Loucy (cell line): Measurements from ENCODE around the gene SPRR2G.

Source experiments
- H2AFZ ChIP-seq: fragments of 200-600 bp; sonication (generic); 2 replicates; pipeline ENCODE4 v1.6.0; 2016; ENCODE audit warnings: antibody characterized with exemption, mild to moderate bottlenecking, low read length, moderate library complexity
- H3F3A ChIP-seq: fragments of 200-600 bp; 2 replicates; pipeline ENCODE4 v1.6.0; 2016; ENCODE audit warnings: antibody characterized with exemption, low read depth, mild to moderate bottlenecking
- H3K27me3 ChIP-seq: fragments of 200-600 bp; sonication (generic); 2 replicates; pipeline ENCODE4 v1.6.1; 2014; ENCODE audit warnings: low read length, mild to moderate bottlenecking; ENCODE audit not compliant: insufficient read depth, poor library complexity, severe bottlenecking
- H3K36me3 ChIP-seq: fragments of 200-600 bp; sonication (generic); 2 replicates; pipeline ENCODE4 v1.6.1; 2016; ENCODE audit warnings: low read length; ENCODE audit not compliant: insufficient read depth
- H3K4me1 ChIP-seq: fragments of 200-600 bp; sonication (generic); 2 replicates; pipeline ENCODE4 v1.5.1; 2014; ENCODE audit warnings: low read length, mild to moderate bottlenecking; ENCODE audit not compliant: insufficient read depth, poor library complexity, severe bottlenecking
- H3K4me2 ChIP-seq: fragments of 200-600 bp; sonication (generic); 2 replicates; pipeline ENCODE4 v1.6.0; 2014; ENCODE audit warnings: antibody characterized with exemption, low read length, low read depth, mild to moderate bottlenecking; ENCODE audit not compliant: poor library complexity, severe bottlenecking
- H3K4me3 ChIP-seq: fragments of 200-600 bp; sonication (generic); 2 replicates; pipeline ENCODE4 v1.5.1; 2014; ENCODE audit warnings: low read length, mild to moderate bottlenecking, mixed read lengths; ENCODE audit not compliant: poor library complexity, severe bottlenecking
- H3K79me2 ChIP-seq: fragments of 200-600 bp; sonication (generic); 2 replicates; pipeline ENCODE4 v1.6.1; 2014; ENCODE audit warnings: low read length; ENCODE audit not compliant: insufficient read depth
- H3K9ac ChIP-seq: fragments of 200-600 bp; sonication (generic); 2 replicates; pipeline ENCODE4 v1.6.0; 2014; ENCODE audit warnings: mild to moderate bottlenecking, low read depth, low read length, moderate library complexity; ENCODE audit not compliant: poor library complexity, severe bottlenecking
- H3K9me2 ChIP-seq: fragments of 200-600 bp; sonication (generic); replicated peaks from 2 replicates; pipeline ENCODE4 v1.6.1; 2016; ENCODE audit warnings: low read depth, low read length, mixed read lengths
- H3K9me3 ChIP-seq: fragments of 200-600 bp; sonication (generic); 2 replicates; pipeline ENCODE4 v1.6.1; 2014; ENCODE audit warnings: mild to moderate bottlenecking, antibody characterized with exemption, low read length, low read depth; ENCODE audit not compliant: insufficient read depth
- H4K20me1 ChIP-seq: fragments of 200-600 bp; sonication (generic); 2 replicates; pipeline ENCODE4 v1.6.0; 2014; ENCODE audit warnings: antibody characterized with exemption, low read length, mild to moderate bottlenecking; ENCODE audit not compliant: insufficient read depth, poor library complexity, severe bottlenecking
- CTCF ChIP-seq: fragments of 200-600 bp; sonication (generic); conservative IDR thresholded peaks from 2 replicates; pipeline ENCODE4 v1.5.1; 2014; ENCODE audit warnings: mild to moderate bottlenecking, antibody characterized with exemption, low read length
- EZH2phosphoT487 ChIP-seq: fragments of 200-600 bp; IDR thresholded peaks from 2 replicates; pipeline ENCODE4 v1.6.1; 2018; ENCODE audit warnings: antibody characterized with exemption, mild to moderate bottlenecking, moderate library complexity, borderline replicate concordance

SPRR2G gene

DNA sequence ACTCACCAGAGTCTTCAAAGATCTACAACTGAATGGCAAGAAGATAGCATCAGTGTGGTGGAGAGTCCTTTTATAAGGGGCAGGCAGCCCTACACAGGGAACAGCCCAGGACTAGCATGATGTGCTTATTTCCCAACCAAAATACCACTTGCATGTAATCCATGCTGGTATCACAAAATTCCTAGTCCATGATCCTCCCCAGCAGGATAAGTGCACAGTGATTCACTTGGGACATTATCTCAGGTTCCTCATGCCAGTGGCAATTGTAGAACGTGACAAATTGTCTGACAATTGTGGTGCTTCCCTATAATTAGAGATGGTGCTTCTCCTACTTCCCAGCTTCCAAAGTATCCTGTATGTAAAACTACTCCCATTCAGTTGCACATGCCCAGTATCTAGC lies at the start of gene SPRR2G:
TSS of gene SPRR2G (minus strand) at position 45 of the 400 bp plus-strand sequence. CDS start 780 bp downstream, outside the sequence.
- TF ChIP-seq EZH2phosphoT487 (no peak), CTCF (no peak)
- no peak within 1 kb of the TSS for H3K9ac ChIP-seq
- H3K4me3 ChIP-seq, result no peak within 1 kb of the TSS
- no peak within 1 kb of the TSS for H3K4me2 ChIP-seq
- no peaks in the 10 kb centered on the region for H4K20me1 ChIP-seq
- H3K4me1 ChIP-seq, result no peaks in the 10 kb centered on the region
- no peaks in the 10 kb centered on the region for H3F3A ChIP-seq
- H3K27me3 ChIP-seq, result no peaks in the 10 kb centered on the region
- no peaks in the 10 kb centered on the region for H3K9me2 ChIP-seq
- no peaks in the 10 kb centered on the region for H3K9me3 ChIP-seq
- H3K79me2 ChIP-seq, result no peaks in the 10 kb centered on the region
- no peaks in the 10 kb centered on the region for H3K36me3 ChIP-seq
- H2AFZ ChIP-seq, result no peak within 1 kb of the TSS

DNA sequence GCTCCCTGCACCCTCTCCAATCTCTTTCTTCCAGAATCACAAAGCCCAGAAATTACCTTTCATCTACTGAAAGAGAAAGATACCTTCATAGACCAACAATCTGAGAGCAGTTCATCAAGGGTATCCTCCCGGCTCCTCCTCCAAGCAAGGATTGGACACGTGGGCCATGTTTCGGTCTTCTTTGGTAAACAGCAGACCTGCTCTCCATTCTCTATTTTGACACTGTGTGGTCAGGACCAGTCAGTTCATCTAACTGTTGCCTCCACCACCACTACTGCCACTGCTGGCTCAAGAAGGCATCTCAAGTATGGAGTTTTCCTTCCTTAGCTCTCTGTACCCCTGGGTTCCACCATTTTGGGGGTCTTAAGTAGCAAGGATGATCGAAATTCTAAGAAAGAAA lies 44.5 kb upstream of the SPRR2G start:
- no peak overlapping the region for H2AFZ ChIP-seq
- H4K20me1 ChIP-seq, result no peaks in the 10 kb centered on the region
- no peaks in the 10 kb centered on the region for H3K9me2 ChIP-seq
- no peaks in the 10 kb centered on the region for H3F3A ChIP-seq
- no peaks in the 10 kb centered on the region for H3K9me3 ChIP-seq
- no peaks in the 10 kb centered on the region for H3K36me3 ChIP-seq
- no peak overlapping the region for H3K4me2 ChIP-seq
- peaks cover 7% of the 10 kb centered on the region for H3K27me3 ChIP-seq
- H3K4me1 ChIP-seq, result no peaks in the 10 kb centered on the region
- no peak overlapping the region for H3K9ac ChIP-seq
- TF ChIP-seq EZH2phosphoT487, result no peak
- no peaks in the 10 kb centered on the region for H3K79me2 ChIP-seq
- no peak overlapping the region for H3K4me3 ChIP-seq

GRCh38 chr1:153194331-153195050 lies 43.8 kb upstream of the SPRR2G start:
- Histone ChIP-seq H3K79me2 (no peaks in the 10 kb centered on the region), H3K4me2 (no peak overlapping the region), H3K4me3 (no peak overlapping the region), H3K4me1 (no peaks in the 10 kb centered on the region), H3K9me3 (no peaks in the 10 kb centered on the region), H4K20me1 (no peaks in the 10 kb centered on the region), H3K9ac (no peak overlapping the region), H3F3A (no peaks in the 10 kb centered on the region), H3K27me3 (peaks cover 7% of the 10 kb centered on the region), H2AFZ (no peak overlapping the region), H3K36me3 (no peaks in the 10 kb centered on the region), H3K9me2 (no peaks in the 10 kb centered on the region)
- TF ChIP-seq CTCF (no peak), EZH2phosphoT487 (no peak)

DNA sequence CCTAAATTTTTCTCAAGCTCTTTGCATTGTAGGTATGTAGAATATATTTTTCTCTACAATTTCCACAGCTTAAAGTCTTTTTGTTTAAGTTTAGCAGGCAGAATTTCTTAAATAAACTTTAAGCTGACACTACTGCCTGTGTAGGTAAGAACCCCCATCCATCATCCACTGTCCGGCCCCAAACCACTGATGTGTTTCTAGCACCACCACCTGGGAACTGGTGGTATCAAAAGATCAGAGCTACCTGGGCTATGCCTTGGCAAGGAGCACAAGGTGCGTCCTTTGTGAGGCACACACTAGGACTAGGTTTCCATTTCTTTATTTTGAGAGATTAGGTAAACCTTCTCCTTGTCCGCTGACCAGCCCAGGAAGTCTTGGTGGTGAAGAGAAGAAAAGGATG lies 42.0 kb upstream of the SPRR2G start:
- H3K79me2 ChIP-seq, result no peaks in the 10 kb centered on the region
- no peaks in the 10 kb centered on the region for H4K20me1 ChIP-seq
- no peaks in the 10 kb centered on the region for H3F3A ChIP-seq
- no peaks in the 10 kb centered on the region for H3K9me2 ChIP-seq
- H3K9ac ChIP-seq, result no peak overlapping the region
- no peaks in the 10 kb centered on the region for H3K27me3 ChIP-seq
- H3K9me3 ChIP-seq, result no peaks in the 10 kb centered on the region
- H3K4me1 ChIP-seq, result no peaks in the 10 kb centered on the region
- TF ChIP-seq CTCF, result peak; percentile 68
- no peak for TF ChIP-seq EZH2phosphoT487
- no peak overlapping the region for H2AFZ ChIP-seq
- no peaks in the 10 kb centered on the region for H3K36me3 ChIP-seq
- H3K4me3 ChIP-seq, result no peak overlapping the region
- H3K4me2 ChIP-seq, result no peak overlapping the region
